ENCODE results near the gene HPSE2.
A peak's percentile ranks its signal among the peaks of the same experiment; 100 is the strongest.
"Not testable (repeated sequence)": the region's sequence is repeated elsewhere in the genome, so short reads cannot be mapped to it uniquely, and the experiment has no call there.

Gene HPSE2

GRCh38 chr10:99235658-99236626 is at the start of gene HPSE2:
TSS of gene HPSE2 (minus strand) at chr10:99235852.
- H3K9ac ChIP-seq (ENCODE audit: low read length): no peak within 1 kb of the TSS
- H3K36me3 ChIP-seq (ENCODE audit: control insufficient read depth, insufficient read depth, low read length): no peaks in the 10 kb centered on the region
- H3K4me1 ChIP-seq (ENCODE audit: control insufficient read depth, insufficient read depth, low read length): peaks cover 8% of the 10 kb centered on the region
- no peaks in the 10 kb centered on the region for H3K9me3 ChIP-seq (ENCODE audit: control insufficient read depth, low read length)
- no peak within 1 kb of the TSS for H3K4me3 ChIP-seq (ENCODE audit: low read length)
- peaks cover 62% of the 10 kb centered on the region for H3K27me3 ChIP-seq (ENCODE audit: control insufficient read depth, insufficient read depth, low read length)

GRCh38 chr10:99280472-99280871 is 44.8 kb upstream of the HPSE2 start:
- H3K4me1 ChIP-seq (ENCODE audit: control insufficient read depth, insufficient read depth, low read length): no peaks in the 10 kb centered on the region
- H3K27me3 ChIP-seq (ENCODE audit: control insufficient read depth, insufficient read depth, low read length): no peaks in the 10 kb centered on the region
- H3K9ac ChIP-seq (ENCODE audit: low read length): no peak overlapping the region
- H3K4me3 ChIP-seq (ENCODE audit: low read length): no peak overlapping the region
- H3K9me3 ChIP-seq (ENCODE audit: control insufficient read depth, low read length): no peaks in the 10 kb centered on the region
- H3K36me3 ChIP-seq (ENCODE audit: control insufficient read depth, insufficient read depth, low read length): no peaks in the 10 kb centered on the region

- Histone ChIP-seq H3K4me1 (ENCODE audit: control insufficient read depth, insufficient read depth, low read length) (no peaks in the 10 kb centered on the region), H3K4me3 (ENCODE audit: low read length) (no peak overlapping the region), H3K27me3 (ENCODE audit: control insufficient read depth, insufficient read depth, low read length) (no peaks in the 10 kb centered on the region), H3K9ac (ENCODE audit: low read length) (no peak overlapping the region), H3K36me3 (ENCODE audit: control insufficient read depth, insufficient read depth, low read length) (no peaks in the 10 kb centered on the region), H3K9me3 (ENCODE audit: control insufficient read depth, low read length) (no peaks in the 10 kb centered on the region)
Observed at GRCh38 chr10:99279626-99280111, 44.0 kb upstream of the HPSE2 start.

- Histone ChIP-seq H3K36me3 (ENCODE audit: control insufficient read depth, insufficient read depth, low read length) (no peaks in the 10 kb centered on the region), H3K4me3 (ENCODE audit: low read length) (no peak overlapping the region), H3K9ac (ENCODE audit: low read length) (no peak overlapping the region), H3K27me3 (ENCODE audit: control insufficient read depth, insufficient read depth, low read length) (no peaks in the 10 kb centered on the region), H3K4me1 (ENCODE audit: control insufficient read depth, insufficient read depth, low read length) (no peaks in the 10 kb centered on the region), H3K9me3 (ENCODE audit: control insufficient read depth, low read length) (no peaks in the 10 kb centered on the region)
Observed at GRCh38 chr10:99276848-99277486, 41.3 kb upstream of the HPSE2 start.

GRCh38 chr10:99266383-99266782 is 30.7 kb upstream of the HPSE2 start:
- Histone ChIP-seq H3K36me3 (ENCODE audit: control insufficient read depth, insufficient read depth, low read length) (no peaks in the 10 kb centered on the region), H3K4me3 (ENCODE audit: low read length) (no peak overlapping the region), H3K9ac (ENCODE audit: low read length) (no peak overlapping the region), H3K9me3 (ENCODE audit: control insufficient read depth, low read length) (no peaks in the 10 kb centered on the region), H3K27me3 (ENCODE audit: control insufficient read depth, insufficient read depth, low read length) (no peaks in the 10 kb centered on the region), H3K4me1 (ENCODE audit: control insufficient read depth, insufficient read depth, low read length) (no peaks in the 10 kb centered on the region)

- no peaks in the 10 kb centered on the region for H3K27me3 ChIP-seq (ENCODE audit: control insufficient read depth, insufficient read depth, low read length)
Observed at GRCh38 chr10:99248824-99249223, 13.2 kb upstream of the HPSE2 start.

GRCh38 chr10:99247893-99248292 is 12.2 kb upstream of the HPSE2 start:
- H3K4me1 ChIP-seq (ENCODE audit: control insufficient read depth, insufficient read depth, low read length); H3K4me3 ChIP-seq (ENCODE audit: low read length); H3K9ac ChIP-seq (ENCODE audit: low read length); H3K27me3 ChIP-seq (ENCODE audit: control insufficient read depth, insufficient read depth, low read length); H3K9me3 ChIP-seq (ENCODE audit: control insufficient read depth, low read length); H3K36me3 ChIP-seq (ENCODE audit: control insufficient read depth, insufficient read depth, low read length): not testable (repeated sequence)

More at GRCh38 chr10:99248824-99249223, 13.2 kb upstream of the HPSE2 start:
- Histone ChIP-seq H3K4me1 (ENCODE audit: control insufficient read depth, insufficient read depth, low read length) (no peaks in the 10 kb centered on the region), H3K9ac (ENCODE audit: low read length) (no peak overlapping the region), H3K4me3 (ENCODE audit: low read length) (no peak overlapping the region), H3K9me3 (ENCODE audit: control insufficient read depth, low read length) (no peaks in the 10 kb centered on the region), H3K36me3 (ENCODE audit: control insufficient read depth, insufficient read depth, low read length) (no peaks in the 10 kb centered on the region)

- peaks cover 62% of the 10 kb centered on the region for H3K27me3 ChIP-seq (ENCODE audit: control insufficient read depth, insufficient read depth, low read length)
- H3K36me3 ChIP-seq (ENCODE audit: control insufficient read depth, insufficient read depth, low read length): no peaks in the 10 kb centered on the region
- no peak overlapping the region for H3K4me3 ChIP-seq (ENCODE audit: low read length)
- peaks cover 8% of the 10 kb centered on the region for H3K4me1 ChIP-seq (ENCODE audit: control insufficient read depth, insufficient read depth, low read length)
- no peak overlapping the region for H3K9ac ChIP-seq (ENCODE audit: low read length)
- no peaks in the 10 kb centered on the region for H3K9me3 ChIP-seq (ENCODE audit: control insufficient read depth, low read length)
Observed at GRCh38 chr10:99236627-99237309, 1.1 kb upstream of the HPSE2 start.

- Histone ChIP-seq H3K9me3 (ENCODE audit: control insufficient read depth, low read length) (no peaks in the 10 kb centered on the region), H3K4me3 (ENCODE audit: low read length) (no peak overlapping the region), H3K4me1 (ENCODE audit: control insufficient read depth, insufficient read depth, low read length) (peaks cover 8% of the 10 kb centered on the region), H3K27me3 (ENCODE audit: control insufficient read depth, insufficient read depth, low read length) (peaks cover 66% of the 10 kb centered on the region), H3K36me3 (ENCODE audit: control insufficient read depth, insufficient read depth, low read length) (no peaks in the 10 kb centered on the region), H3K9ac (ENCODE audit: low read length) (no peak overlapping the region)
Observed at GRCh38 chr10:99234791-99235657, 628 bp downstream of the HPSE2 start.

GRCh38 chr10:99234041-99234790 is 1.4 kb downstream of the HPSE2 start:
- H3K9me3 ChIP-seq (ENCODE audit: control insufficient read depth, low read length): no peaks in the 10 kb centered on the region
- H3K27me3 ChIP-seq (ENCODE audit: control insufficient read depth, insufficient read depth, low read length): peaks cover 69% of the 10 kb centered on the region
- no peaks in the 10 kb centered on the region for H3K36me3 ChIP-seq (ENCODE audit: control insufficient read depth, insufficient read depth, low read length)
- no peak overlapping the region for H3K4me3 ChIP-seq (ENCODE audit: low read length)
- peaks cover 8% of the 10 kb centered on the region for H3K4me1 ChIP-seq (ENCODE audit: control insufficient read depth, insufficient read depth, low read length)
- peak overlapping the region; percentile 11 for H3K9ac ChIP-seq (ENCODE audit: low read length)

GRCh38 chr10:99233689-99234037 is 2.0 kb downstream of the HPSE2 start:
- Histone ChIP-seq H3K9ac (ENCODE audit: low read length) (peak overlapping the region; percentile 11), H3K9me3 (ENCODE audit: control insufficient read depth, low read length) (no peaks in the 10 kb centered on the region), H3K4me1 (ENCODE audit: control insufficient read depth, insufficient read depth, low read length) (peaks cover 8% of the 10 kb centered on the region), H3K4me3 (ENCODE audit: low read length) (no peak overlapping the region), H3K36me3 (ENCODE audit: control insufficient read depth, insufficient read depth, low read length) (no peaks in the 10 kb centered on the region), H3K27me3 (ENCODE audit: control insufficient read depth, insufficient read depth, low read length) (peaks cover 70% of the 10 kb centered on the region)
